Measurements from ENCODE around the gene HNRNPR. TPM values are rescaled to one million over a fixed set of nuclear protein-coding genes. Genes with fewer than 3 reads are reported as not detected.
"Not testable (repeated sequence)": the region's sequence is repeated elsewhere in the genome, so short reads cannot be mapped to it uniquely, and the experiment has no call there.

HNRNPR gene
- total RNA-seq, 1 experiment from 2014 or later, result 196 TPM

DNA sequence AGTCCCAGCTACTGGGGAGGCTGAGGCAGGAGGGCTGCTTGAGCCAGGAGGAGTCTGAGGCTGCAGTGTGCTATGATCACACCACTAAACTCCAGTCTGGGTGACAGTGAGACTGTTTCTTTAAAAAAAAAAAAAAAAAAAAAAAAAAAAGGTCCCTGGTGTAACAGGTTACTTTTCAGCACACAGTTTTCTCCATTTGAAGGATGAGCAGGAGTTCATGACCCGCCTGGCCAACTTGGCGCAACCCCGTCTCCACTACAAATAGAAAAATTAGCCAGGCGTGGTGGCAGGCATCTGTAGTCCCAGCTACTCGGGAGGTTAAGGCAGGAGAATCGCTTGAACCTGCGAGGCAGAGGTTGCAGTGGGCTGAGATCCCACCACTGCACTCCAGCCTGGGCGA lies 12.4 kb downstream of the HNRNPR start:
- no peak for DNase-seq (ENCODE audit: low read depth)

DNA sequence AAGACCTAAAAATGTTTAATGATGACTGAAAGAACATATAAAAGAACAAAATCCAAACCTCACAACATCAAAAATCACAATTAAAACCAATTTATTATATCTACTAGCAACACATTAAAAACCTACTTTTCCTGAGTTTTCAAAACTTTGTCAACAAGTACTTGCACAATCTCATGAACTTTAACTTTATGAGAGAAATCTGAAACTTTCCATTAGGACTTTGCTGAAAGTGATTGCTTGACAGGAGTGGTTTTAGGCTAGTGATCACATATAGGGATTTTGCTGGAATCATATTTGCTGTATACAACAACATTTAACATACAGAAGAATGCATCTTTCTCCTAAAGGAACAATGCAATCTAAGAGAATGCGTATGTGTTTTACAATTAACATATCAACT lies 13.2 kb downstream of the HNRNPR start:
- DNase-seq (ENCODE audit: low read depth), result no peak

DNA sequence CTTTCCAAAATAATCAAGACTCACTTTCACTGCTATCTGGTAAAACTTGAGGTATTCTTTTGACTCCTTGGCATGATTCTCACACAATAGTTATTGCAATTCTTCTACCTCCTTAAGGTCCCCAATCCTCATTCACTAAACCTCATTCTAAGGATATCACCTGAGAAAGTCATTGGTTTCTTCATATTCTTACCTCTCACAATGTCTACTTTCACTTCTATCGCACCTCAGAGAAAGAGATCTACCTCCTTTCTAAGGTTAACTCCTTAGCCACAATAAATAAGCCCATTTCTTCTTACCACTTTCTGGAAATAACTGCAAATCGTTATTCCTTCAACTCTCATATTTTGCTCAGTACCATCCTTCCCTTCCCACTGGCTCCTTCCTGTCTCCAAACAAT lies 18.7 kb downstream of the HNRNPR start:
- no peak for DNase-seq (ENCODE audit: low read depth)

DNA sequence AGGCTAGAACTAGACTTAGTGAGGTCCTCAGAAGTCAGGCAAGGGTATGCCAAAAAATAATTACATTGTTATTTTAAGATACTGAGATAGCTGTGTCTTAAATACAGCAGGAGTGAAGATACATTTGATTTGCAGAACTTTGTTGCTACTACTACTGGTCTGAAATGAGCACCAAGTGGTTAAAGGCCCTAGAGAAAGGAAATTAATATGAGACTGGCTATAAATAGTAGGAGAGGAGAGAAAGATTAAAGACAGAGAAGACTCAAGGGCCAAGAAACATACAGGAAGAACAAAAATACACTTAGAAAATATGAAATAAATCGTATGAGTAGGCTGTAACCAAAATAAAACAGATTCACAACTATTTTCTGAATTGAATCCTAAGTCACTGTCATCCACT lies 21.3 kb downstream of the HNRNPR start:
- no peak for DNase-seq (ENCODE audit: low read depth)

DNA sequence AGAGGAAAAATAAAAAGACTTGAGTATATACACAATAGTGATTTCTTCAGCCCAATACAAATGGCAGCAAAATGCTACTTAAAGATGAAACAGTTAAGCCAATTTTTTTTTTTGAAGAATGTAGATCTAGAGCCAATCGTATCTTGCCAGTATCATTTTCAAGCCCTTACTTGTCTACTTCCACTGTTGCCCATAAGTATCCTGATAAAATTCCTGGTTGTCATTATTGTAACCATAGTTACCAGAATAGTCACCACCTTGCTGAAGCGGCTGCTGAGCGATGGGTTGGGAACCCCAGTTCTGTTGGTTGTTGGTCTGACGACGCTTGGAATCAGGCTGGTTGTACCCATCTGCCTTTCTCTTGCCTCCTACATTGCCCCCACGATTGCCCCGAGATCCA lies 33.8 kb downstream of the HNRNPR start:
- not testable (repeated sequence) for DNase-seq (ENCODE audit: low read depth)

DNA sequence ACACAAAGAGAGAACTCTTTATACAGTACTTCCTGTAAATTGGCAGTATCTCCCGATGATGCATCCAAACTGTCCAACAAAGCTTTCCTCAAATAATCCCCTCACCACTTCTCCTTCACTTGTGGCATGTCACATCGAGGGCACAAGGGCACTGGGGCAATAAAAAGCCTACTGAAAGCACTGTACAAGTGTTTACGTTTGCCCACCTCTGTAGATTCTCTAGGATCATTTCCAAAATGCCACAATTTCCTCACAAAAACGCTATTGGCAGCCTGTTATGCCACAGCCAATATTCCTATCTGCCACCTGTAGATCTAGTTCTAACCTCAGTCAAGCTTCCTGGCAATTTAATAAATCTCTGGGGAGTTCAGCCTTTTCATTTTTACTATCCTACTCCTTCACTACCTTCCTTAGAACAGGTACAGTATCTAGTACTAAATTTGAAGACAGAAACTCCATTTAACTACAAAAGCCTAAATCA lies 39.9 kb downstream of the HNRNPR start:
- DNase-seq (ENCODE audit: low read depth), result no peak

DNA sequence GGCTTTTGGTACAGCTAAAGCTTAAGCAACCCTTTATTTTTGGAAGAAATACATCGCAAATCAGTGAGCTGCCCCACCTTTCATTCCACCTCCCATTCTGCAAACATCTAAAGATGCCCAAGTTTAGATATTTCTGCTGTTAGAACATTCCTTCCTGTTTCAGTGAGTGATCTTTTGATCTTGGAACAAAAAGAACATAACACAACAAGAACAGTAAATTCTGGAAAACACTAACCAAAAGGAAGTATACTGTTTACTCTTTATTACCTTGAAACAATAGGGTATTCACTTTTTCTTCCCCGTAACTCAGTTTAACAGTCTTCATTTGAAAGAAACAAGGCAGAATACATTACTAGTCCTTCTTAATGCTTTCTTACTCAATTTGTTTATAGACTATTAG lies 40.6 kb downstream of the HNRNPR start:
- DNase-seq (ENCODE audit: low read depth), result no peak

DNA sequence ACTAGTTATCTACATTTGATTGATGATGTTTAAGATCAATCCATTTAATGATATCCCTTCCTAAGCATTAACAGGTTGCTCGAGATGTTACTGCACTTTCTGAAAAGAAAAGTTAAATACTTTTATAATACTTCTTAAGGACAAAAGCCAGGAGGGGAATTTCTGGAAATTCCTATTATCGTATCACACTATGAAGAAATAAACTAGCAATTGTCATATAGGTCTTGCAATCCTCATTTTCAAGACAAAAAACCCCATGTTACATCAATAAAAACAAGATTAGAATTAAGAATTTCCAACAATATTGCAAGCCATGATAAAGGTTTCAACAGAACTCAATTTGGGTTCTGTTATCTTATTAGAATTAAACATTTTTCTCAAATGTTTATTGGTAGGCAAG lies 47.2 kb downstream of the HNRNPR start:
- DNase-seq (ENCODE audit: low read depth), result no peak

DNA sequence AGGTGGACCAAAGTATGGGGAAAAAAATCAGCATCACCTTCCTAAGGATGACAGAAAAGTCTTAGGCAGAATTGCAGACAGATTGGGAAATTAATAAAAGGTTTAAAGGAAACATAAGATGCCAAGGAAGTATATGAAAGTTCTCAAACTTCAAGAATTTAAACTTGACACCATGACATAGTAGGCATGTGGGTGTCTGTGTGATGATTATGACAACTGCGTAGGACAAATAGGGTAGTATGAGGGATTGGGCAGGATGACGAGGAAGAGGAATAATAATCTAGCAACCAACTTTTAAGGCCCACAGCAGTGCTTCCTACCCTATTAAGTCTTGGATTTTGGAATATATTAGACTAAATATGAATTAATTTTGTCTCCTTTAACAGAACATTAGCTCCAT lies 52.4 kb downstream of the HNRNPR start:
- no peak for DNase-seq (ENCODE audit: low read depth)

DNA sequence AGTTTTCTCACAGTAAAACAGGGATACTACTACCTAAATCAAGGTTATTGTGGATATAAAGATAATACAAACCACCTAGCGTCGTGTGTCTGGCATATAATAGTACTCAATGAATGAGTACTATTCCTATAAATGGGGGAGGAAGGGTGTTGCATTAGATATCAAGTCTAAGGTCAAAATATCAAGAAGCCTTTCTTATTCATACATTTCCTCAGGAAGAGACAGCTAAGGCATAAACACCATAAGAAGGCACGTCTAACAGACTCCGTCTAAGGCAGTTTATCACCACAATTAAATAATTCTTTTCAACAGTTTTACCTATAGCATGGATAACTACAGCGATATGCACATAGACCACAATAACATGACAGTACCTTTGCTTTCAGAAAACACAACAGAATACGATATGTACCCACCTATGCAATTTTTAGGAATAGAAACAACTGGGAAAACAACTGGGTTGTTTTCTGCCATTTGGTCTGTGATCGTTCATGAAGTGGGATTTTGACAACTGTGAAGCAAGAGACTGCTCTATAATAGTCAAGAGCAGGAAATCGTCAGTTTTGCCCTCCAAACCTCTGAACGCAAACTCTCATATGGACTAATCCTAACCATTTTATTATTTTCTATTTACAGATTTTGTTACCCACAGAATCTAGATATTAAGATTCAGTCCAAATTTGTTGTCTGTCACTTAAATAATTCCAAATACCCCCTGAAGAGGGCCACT lies 53.1 kb downstream of the HNRNPR start:
- DNase-seq (ENCODE audit: low read depth), result no peak

DNA sequence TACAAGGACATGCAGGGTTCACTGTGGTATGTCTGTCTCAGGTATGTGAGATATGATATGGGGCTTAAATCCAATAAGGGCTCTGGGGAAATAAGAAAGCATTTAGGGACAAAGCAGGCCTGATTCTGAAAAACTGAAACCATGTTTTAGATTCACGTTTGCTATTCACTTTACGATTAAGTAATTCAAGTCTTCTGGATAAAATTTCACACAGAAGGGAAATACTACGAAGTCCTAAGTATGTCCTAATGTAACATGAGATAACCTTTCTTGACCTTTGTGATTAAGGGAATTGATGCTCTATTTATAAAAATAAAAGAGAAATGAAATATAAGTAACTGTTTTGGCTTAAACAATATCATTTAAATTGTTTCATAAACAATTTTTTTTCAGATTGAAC lies 55.4 kb downstream of the HNRNPR start:
- no peak for DNase-seq (ENCODE audit: low read depth)

DNA sequence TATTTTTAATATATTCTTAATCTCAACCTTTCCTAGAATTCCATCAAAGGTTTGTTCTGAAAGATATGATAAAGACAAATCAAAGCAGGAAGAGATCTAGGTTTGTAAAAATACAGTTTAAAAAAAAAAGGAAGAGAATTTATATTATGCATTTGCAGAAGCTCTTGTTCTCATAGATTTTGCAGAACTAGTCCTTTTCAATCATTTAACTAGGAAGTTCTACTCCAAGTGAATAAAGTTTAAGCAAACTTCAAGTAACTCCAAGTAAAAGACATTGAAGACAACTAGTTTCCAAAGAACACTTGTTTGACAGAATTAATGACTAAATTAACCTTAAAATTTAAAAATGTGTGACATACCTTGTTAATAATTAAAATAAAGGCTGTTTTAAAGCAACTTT lies 55.9 kb downstream of the HNRNPR start:
- no peak for DNase-seq (ENCODE audit: low read depth)

DNA sequence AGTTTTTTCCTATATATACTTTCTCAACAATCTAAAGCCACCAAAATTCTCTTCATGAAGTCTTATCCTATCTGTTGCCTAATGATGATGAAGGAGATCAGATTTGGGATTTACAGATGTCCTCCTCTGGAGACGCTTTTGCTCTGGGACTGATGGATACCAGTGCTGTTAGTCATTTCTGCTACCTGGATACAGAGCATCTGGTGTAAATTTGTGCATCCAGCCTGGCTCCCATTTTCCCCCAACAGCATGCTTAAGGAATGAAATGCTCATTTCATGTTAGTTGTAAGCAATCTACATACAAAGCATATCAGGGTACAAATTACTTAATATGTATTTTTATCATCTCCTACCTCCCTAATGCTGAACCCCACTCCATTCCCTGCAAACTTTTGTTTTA lies 57.7 kb downstream of the HNRNPR start:
- DNase-seq (ENCODE audit: low read depth), result no peak

DNA sequence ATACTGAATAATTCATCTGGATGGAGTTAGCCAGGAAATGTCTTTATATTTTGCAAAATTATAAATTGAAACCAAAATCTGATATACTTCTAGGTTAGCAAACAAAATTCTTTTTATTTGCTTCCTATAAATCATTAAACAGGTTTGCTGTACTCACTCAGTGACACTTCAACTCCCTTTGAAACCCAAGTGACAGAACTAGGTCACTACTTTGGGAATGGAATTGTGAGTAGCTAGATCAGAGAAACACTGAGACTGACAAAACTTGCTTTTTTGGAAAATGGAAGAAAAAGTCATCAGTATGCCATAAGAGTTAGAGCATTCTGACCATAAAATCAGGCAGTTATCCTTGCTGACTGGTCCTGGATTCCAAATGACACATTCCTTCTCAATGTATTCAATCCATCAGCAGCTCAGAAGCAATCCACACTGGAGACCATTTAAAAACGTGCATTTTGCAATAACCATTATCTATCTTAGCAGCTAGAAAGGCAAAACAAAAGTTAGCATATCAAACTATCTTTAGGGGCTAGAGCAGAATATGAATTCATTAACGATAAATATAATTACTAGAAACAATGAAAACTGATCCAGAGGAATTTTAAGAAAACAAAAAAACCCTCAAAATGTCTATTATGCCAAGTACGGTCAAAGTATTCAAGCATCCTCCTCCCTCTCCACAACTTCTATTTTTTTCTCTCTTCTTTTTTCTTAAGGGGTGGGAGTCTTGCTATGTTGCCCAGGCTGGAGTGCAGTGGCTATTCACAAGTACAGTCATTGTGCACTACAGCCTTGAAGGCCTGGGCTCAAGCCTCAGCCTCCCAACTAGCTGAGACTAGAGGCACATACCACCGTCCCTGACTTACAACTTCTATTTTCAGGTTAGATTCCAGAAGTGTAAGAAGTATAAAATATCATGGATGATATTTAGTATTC lies 60.1 kb downstream of the HNRNPR start:
- peak; percentile 12 for DNase-seq (ENCODE audit: low read depth)

DNA sequence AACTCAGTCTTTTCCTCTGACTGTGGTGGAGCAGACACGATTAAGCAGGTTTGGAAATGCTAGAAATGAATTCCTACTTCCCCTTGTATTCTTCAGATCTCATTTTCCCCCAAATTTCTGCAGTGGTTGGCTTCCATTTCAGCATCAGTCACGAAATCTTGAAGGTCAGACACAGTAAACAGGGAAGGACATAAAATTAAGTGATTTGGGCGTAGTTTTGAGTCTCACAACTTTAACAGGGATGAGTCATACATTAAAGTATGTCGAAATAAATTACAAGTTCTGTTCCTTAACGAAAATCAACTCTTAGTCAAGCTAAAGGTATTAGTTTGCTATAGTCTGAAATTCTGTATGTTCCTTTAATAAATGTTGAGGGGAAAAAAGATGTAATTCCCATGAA lies 61.1 kb downstream of the HNRNPR start:
- DNase-seq (ENCODE audit: low read depth), result peak; percentile 25

DNA sequence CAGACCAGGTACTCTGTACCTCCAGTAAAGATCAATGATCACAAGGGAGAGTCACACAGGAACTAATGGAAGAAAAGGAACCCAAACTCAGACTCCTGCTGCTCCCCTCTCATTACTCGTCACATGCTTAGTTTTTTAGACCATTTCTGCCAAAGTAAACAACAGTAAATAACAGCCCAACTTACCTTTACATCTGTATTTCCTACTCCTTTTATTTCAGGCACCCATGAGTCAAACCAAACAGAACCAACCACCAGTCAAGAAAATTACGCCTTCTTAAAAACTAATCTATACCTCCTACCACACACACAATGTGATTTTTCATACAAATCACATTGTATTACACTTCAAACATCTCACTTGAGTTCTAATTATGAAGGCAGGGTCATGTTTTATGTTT lies 65.4 kb downstream of the HNRNPR start:
- no peak for DNase-seq (ENCODE audit: low read depth)

DNA sequence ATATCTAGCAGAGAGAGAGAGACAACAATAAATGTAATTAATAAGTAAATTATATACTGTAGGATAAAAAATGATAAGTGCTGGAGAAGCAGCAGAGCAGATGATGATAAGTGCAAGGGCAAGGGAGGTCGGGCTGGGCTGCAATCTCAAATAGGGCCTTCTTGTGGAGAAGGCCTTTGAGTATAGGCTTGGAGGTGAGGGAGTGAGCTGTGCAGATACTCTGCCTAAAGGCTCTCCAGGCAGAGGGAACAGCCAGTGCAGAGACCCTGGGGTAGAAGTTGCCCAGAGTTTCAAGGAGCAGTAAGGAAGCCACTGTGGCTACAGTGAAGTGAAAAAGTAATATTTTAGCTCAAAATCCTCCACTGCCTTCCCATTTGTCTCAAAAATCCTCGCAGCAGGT lies 67.6 kb downstream of the HNRNPR start:
- DNase-seq (ENCODE audit: low read depth), result no peak

DNA sequence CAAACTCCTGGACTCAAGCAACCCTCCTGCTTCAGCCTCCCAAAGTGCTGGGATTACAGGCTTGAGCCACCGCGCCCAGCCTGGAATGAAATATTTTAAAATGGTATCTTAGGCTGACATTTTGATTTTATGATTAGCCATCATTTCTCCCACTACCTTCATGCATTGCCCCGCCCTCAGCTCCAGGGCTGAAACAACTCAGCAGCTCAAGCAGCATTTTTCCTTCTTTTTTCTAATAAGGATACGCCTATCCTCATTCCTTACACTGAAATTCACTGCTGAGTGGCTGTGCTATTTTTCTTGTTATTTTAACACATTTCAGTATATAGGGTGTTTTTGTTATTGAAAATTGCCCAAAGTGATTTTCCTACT lies 70.0 kb downstream of the HNRNPR start:
- no peak for DNase-seq (ENCODE audit: low read depth)

DNA sequence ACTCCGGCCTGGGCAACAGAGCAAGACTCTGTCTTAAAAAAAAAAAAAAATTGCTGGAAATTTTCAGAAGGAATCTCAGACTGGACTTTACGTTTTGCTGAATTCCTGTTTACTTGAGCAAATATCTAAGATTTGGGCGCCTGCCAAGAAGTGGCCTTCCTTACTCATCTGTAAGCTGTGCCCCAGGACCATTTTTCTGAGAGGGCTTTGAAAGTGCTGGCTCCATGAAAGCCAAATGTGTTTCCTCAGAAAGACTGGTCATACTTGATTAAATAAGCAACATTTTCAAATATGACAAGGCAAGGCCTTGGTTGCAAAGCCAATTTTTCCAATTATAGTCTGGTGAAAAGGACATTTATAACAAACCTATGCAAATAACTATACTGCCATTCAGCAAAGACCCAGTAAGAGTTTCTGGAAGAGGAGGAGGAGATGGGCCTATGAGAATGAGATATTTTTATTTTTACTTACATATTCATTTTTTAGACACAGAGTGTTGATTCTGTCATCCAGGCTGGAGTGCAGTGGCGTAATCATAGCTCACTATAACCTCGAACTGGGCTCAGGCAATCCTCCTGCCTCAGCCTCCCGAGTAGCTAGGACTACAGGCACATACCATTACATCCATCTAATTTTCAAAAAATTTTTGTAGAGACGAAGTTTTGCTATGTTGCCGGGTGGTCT lies 70.5 kb downstream of the HNRNPR start:
- DNase-seq (ENCODE audit: low read depth), result peak; percentile 53

DNA sequence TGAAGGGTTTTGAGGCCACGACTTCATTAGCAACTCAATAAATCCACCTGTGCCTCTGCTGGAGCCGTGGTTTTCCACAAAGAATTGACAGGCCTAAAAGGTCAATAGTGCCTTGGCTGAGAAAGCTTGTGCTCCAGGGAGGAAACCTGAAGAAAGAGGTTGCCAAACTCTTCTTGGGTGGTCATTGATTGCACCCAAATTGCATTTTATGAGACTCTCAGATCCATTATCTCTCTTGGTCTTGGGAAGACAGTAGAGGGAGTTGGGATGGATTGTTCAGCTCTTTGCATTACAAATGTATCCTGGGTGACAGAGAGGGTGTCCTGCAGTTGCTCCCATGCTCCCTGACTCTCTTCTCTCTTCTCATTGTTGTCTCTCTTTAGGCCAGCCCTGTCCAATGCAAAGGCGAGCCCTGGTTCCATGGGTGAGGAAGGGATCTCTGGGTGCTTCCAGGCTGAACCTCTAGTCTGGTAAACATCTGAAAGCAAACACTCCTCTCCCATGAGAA lies 80.7 kb downstream of the HNRNPR start:
- no peak for DNase-seq (ENCODE audit: low read depth)

DNA sequence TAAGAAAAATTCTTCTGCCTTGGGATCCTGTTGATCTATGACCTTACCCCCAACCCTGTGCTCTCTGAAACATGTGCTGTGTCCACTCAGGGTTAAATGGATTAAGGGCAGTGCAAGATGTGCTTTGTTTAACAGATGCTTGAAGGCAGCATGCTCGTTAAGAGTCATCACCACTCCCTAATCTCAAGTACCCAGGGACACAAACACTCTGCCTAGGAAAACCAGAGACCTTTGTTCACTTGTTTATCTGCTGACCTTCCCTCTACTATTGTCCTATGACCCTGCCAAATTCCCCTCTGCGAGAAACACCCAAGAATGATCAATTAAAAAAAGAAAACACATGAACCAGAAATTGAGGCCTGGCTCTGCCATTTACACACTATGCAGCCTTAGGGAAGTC lies 86.0 kb downstream of the HNRNPR start:
- not testable (repeated sequence) for DNase-seq (ENCODE audit: low read depth)

DNA sequence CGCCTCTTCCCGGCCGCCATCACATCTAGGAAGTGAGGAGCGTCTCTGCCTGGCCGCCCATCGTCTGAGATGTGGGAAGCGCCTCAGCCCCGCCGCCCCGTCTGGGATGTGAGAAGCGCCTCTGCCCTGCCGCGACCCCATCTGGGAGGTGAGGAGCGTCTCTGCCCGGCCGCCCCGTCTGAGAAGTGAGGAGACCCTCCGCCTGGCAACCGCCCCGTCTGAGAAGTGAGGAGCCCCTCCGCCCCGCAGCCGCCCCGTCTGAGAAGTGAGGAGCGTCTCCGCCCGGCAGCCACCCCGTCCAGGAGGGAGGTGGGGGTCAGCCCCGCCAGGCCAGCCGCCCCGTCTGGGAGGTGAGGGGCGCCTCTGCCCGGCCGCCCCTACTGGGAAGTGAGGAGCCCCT lies 86.7 kb downstream of the HNRNPR start:
- DNase-seq (ENCODE audit: low read depth), result not testable (repeated sequence)
